GM06990 (cell line): ENCODE data around the gene GNL3.
A peak's percentile ranks its signal among the peaks of the same experiment; 100 is the strongest.
"Not testable (repeated sequence)": the region's sequence is repeated elsewhere in the genome, so short reads cannot be mapped to it uniquely, and the experiment has no call there.

Source experiments
- DNase-seq: peaks from one replicate; pipeline ENCODE4 v3.0.0-alpha.2; 2011; ENCODE audit not compliant: insufficient read length; ENCODE audit errors: extremely low read depth
- H3K27me3 ChIP-seq: replicated peaks from 2 replicates; pipeline ENCODE4 v1.6.0; 2011; ENCODE audit warnings: low read length; ENCODE audit not compliant: control insufficient read depth, insufficient read depth
- H3K36me3 ChIP-seq: 2 replicates; pipeline ENCODE4 v1.5.1; 2011; ENCODE audit warnings: low read length; ENCODE audit not compliant: control insufficient read depth, insufficient read depth
- H3K4me3 ChIP-seq: replicated peaks from 2 replicates; pipeline ENCODE4 v1.5.1; 2011; ENCODE audit warnings: low read depth, mild to moderate bottlenecking, control low read depth, low read length
- CTCF ChIP-seq: IDR thresholded peaks from 2 replicates; pipeline ENCODE4 v1.5.1; 2011; ENCODE audit warnings: low read length, control low read depth, mild to moderate bottlenecking, inconsistent platforms; ENCODE audit not compliant: insufficient read depth, poor library complexity, severe bottlenecking

Gene GNL3

GRCh38 chr3:52671676-52672075 lies 14.2 kb upstream of the GNL3 start:
- Histone ChIP-seq H3K4me3 (no peak overlapping the region), H3K36me3 (peaks cover 4% of the 10 kb centered on the region), H3K27me3 (no peaks in the 10 kb centered on the region)
- no peak for DNase-seq
- TF ChIP-seq CTCF = no peak

GRCh38 chr3:52676201-52676600 lies 9.6 kb upstream of the GNL3 start:
- not testable (repeated sequence) for DNase-seq, H3K4me3 ChIP-seq, H3K27me3 ChIP-seq
- H3K36me3 ChIP-seq = peaks cover 11% of the 10 kb centered on the region

- no peaks in the 10 kb centered on the region for H3K27me3 ChIP-seq
- TF ChIP-seq CTCF = no peak
- peaks cover 11% of the 10 kb centered on the region for H3K36me3 ChIP-seq
- no peak overlapping the region for H3K4me3 ChIP-seq
- no peak for DNase-seq
These were observed 7.3 kb upstream of the GNL3 start for GRCh38 chr3:52678265-52679198.

- peaks cover 11% of the 10 kb centered on the region for H3K36me3 ChIP-seq
- no peaks in the 10 kb centered on the region for H3K27me3 ChIP-seq
- no peak for DNase-seq
- no peak for TF ChIP-seq CTCF
- H3K4me3 ChIP-seq = no peak overlapping the region
These were observed 6.7 kb upstream of the GNL3 start for GRCh38 chr3:52679199-52679538.

GRCh38 chr3:52679811-52680210 lies 6.0 kb upstream of the GNL3 start:
- Histone ChIP-seq H3K36me3 (peaks cover 11% of the 10 kb centered on the region), H3K4me3 (no peak overlapping the region), H3K27me3 (no peaks in the 10 kb centered on the region)
- no peak for DNase-seq
- no peak for TF ChIP-seq CTCF

- no peak for TF ChIP-seq CTCF
- Histone ChIP-seq H3K27me3 (no peaks in the 10 kb centered on the region), H3K36me3 (peaks cover 10% of the 10 kb centered on the region), H3K4me3 (peak overlapping the region; percentile 9; the same call in 1 of the 2 replicates)
- no peak for DNase-seq
These were observed 4.2 kb upstream of the GNL3 start for GRCh38 chr3:52681596-52681995.
